H1 (cell line): ENCODE results near the gene GTPBP1. TPM values are rescaled to one million over a fixed set of nuclear protein-coding genes. Genes with fewer than 3 reads are reported as not detected.
A peak's percentile ranks its signal among the peaks of the same experiment; 100 is the strongest.

Source experiments
- CTCF ChIA-PET: fragments of 300-600 bp; sonication (Branson Sonifier 250); formaldehyde crosslinking; loops from one replicate; lab custom pipeline; 2021; ENCODE audit not compliant: partially characterized antibody; lab: Charles Lee
- POLR2A ChIA-PET: fragments of 300-600 bp; sonication (Branson Sonifier 250); formaldehyde crosslinking; loops from one replicate; lab custom pipeline; 2021; ENCODE audit warnings: inconsistent platforms; ENCODE audit not compliant: partially characterized antibody; lab: Charles Lee
- DNase-seq, 2 experiments: peaks; one replicate each; pipeline versions ENCODE4 v3.0.0 to v3.0.0-alpha.2; 2010 to 2022; ENCODE audit warnings: low spot score in 2 of 2, low read depth in 1 of 2, mixed read lengths in 1 of 2
- FAIRE-seq: peaks from 2 replicates; lab custom pipeline; 2011; peaks lifted over from hg19 to GRCh38; lab: Jason Lieb, UNC
- H2AFZ ChIP-seq: 2 replicates; pipeline ENCODE4 v1.8.1; 2012; ENCODE audit warnings: low read length, inconsistent platforms
- H2AK5ac ChIP-seq: 2 replicates; pipeline ENCODE4 v1.6.1; 2013; ENCODE audit warnings: low read depth, low read length
- H2BK120ac ChIP-seq: replicated peaks from 2 replicates; pipeline ENCODE3; 2013; ENCODE audit warnings: low read depth, low read length, inconsistent platforms
- H2BK12ac ChIP-seq: 2 replicates; pipeline ENCODE4 v1.6.1; 2013; ENCODE audit warnings: low read depth, low read length
- H2BK15ac ChIP-seq: 2 replicates; pipeline ENCODE4 v1.6.1; 2013; ENCODE audit warnings: low read length
- H2BK20ac ChIP-seq: 2 replicates; pipeline ENCODE4 v1.6.1; 2013; ENCODE audit warnings: low read length
- H2BK5ac ChIP-seq: 2 replicates; pipeline ENCODE4 v1.6.1; 2013; ENCODE audit warnings: low read depth, low read length
- H3K14ac ChIP-seq: 2 replicates; pipeline ENCODE4 v1.6.1; 2013; ENCODE audit warnings: inconsistent platforms; ENCODE audit not compliant: insufficient read length
- H3K18ac ChIP-seq: 2 replicates; pipeline ENCODE4 v1.6.1; 2013; ENCODE audit warnings: low read length; ENCODE audit errors: extremely low read depth
- H3K23ac ChIP-seq: 2 replicates; pipeline ENCODE4 v1.6.1; 2013; ENCODE audit warnings: inconsistent platforms; ENCODE audit not compliant: insufficient read length
- H3K23me2 ChIP-seq: 2 replicates; pipeline ENCODE4 v1.6.1; 2013; ENCODE audit warnings: low read depth, low read length
- H3K27ac ChIP-seq: 2 replicates; pipeline ENCODE4 v1.6.1; 2011; ENCODE audit warnings: low read depth, low read length, inconsistent platforms
- H3K27me3 ChIP-seq, 4 experiments: replicated peaks in 1 of 4; 1 replicate in 1 of 4; 2 replicates in 3 of 4; pipeline versions ENCODE4 v1.6.1 to v1.8.1; 2011 to 2013; ENCODE audit warnings: low read length in 3 of 4, mild to moderate bottlenecking in 3 of 4, inconsistent platforms in 2 of 4, mixed read lengths in 2 of 4, moderate library complexity in 1 of 4; ENCODE audit not compliant: control insufficient read depth in 3 of 4, insufficient read depth in 3 of 4; ENCODE audit errors: extremely low read depth in 1 of 4
- H3K36me3 ChIP-seq, 4 experiments: 2 replicates each; pipeline versions ENCODE4 v1.6.1 to v1.8.1; 2011 to 2013; ENCODE audit warnings: mild to moderate bottlenecking in 4 of 4, low read length in 3 of 4, moderate library complexity in 2 of 4, control low read depth in 1 of 4, inconsistent platforms in 1 of 4; ENCODE audit not compliant: insufficient read depth in 4 of 4, control insufficient read depth in 2 of 4
- H3K4ac ChIP-seq: replicated peaks from 2 replicates; pipeline ENCODE3; 2013; ENCODE audit warnings: low read length, low read depth, mixed read lengths, inconsistent platforms; ENCODE audit not compliant: insufficient read length
- H3K4me1 ChIP-seq, 4 experiments: replicated peaks in 1 of 4; 1 replicate in 1 of 4; 2 replicates in 3 of 4; pipeline versions ENCODE4 v1.6.1 to v1.8.1; 2011 to 2013; ENCODE audit warnings: low read length in 3 of 4, inconsistent platforms in 2 of 4, mixed read lengths in 1 of 4; ENCODE audit not compliant: insufficient read depth in 4 of 4, control insufficient read depth in 3 of 4
- H3K4me2 ChIP-seq, 2 experiments: 2 replicates each; pipeline versions ENCODE4 v1.6.1 to v1.8.1; 2011 to 2013; ENCODE audit warnings: low read depth in 2 of 2, low read length in 2 of 2, control low read depth in 1 of 2, inconsistent platforms in 1 of 2, mild to moderate bottlenecking in 1 of 2; ENCODE audit not compliant: insufficient read depth in 1 of 2
- H3K4me3 ChIP-seq, 4 experiments: fragments of 200-600, 300-600 bp in 1 of 4; sonication (generic), shearing (Covaris generic), sonication (Bioruptor Twin) in 1 of 4; 2 replicates each; pipeline versions ENCODE4 v1.5.1 to v1.8.1; 2011 to 2016; ENCODE audit warnings: low read length in 4 of 4, low read depth in 3 of 4, control low read depth in 2 of 4, inconsistent platforms in 2 of 4, mild to moderate bottlenecking in 2 of 4, mixed read lengths in 1 of 4, moderate library complexity in 1 of 4; ENCODE audit not compliant: insufficient read depth in 2 of 4; ENCODE audit errors: extremely low read depth in 1 of 4
- H3K56ac ChIP-seq: replicated peaks from 2 replicates; pipeline ENCODE3; 2013; ENCODE audit warnings: low read depth, mild to moderate bottlenecking, mixed read lengths, low read length, inconsistent platforms; ENCODE audit not compliant: insufficient read length
- H3K79me1 ChIP-seq: 2 replicates; pipeline ENCODE4 v1.6.1; 2013; ENCODE audit warnings: low read depth, low read length, control low read depth
- H3K79me2 ChIP-seq, 2 experiments: 2 replicates each; pipeline versions ENCODE4 v1.6.1 to v1.8.1; 2012 to 2013; ENCODE audit warnings: low read length in 2 of 2, mild to moderate bottlenecking in 2 of 2, inconsistent platforms in 1 of 2; ENCODE audit not compliant: insufficient read depth in 2 of 2, control insufficient read depth in 1 of 2
- H3K9ac ChIP-seq, 4 experiments: replicated peaks in 1 of 4; 1 replicate in 1 of 4; 2 replicates in 3 of 4; pipeline versions ENCODE4 v1.6.1 to v1.8.1; 2011 to 2013; ENCODE audit warnings: low read depth in 3 of 4, low read length in 3 of 4, control low read depth in 2 of 4, mild to moderate bottlenecking in 2 of 4, moderate library complexity in 2 of 4, inconsistent platforms in 1 of 4; ENCODE audit errors: extremely low read depth in 1 of 4
- H3K9me3 ChIP-seq, 2 experiments: 2 replicates each; pipeline versions ENCODE4 v1.6.1 to v1.8.1; 2012 to 2013; ENCODE audit warnings: mild to moderate bottlenecking in 2 of 2, moderate library complexity in 2 of 2, control low read depth in 1 of 2, inconsistent platforms in 1 of 2, low read depth in 1 of 2, low read length in 1 of 2, mixed read lengths in 1 of 2; ENCODE audit not compliant: insufficient read depth in 2 of 2
- H4K20me1 ChIP-seq, 2 experiments: replicated peaks in 1 of 2; 2 replicates each; pipeline versions ENCODE3 to v1.8.1; 2011 to 2013; ENCODE audit warnings: inconsistent platforms in 2 of 2, low read length in 2 of 2, mild to moderate bottlenecking in 1 of 2; ENCODE audit not compliant: insufficient read depth in 2 of 2, control insufficient read depth in 1 of 2
- H4K5ac ChIP-seq: 2 replicates; pipeline ENCODE4 v1.6.1; 2013; ENCODE audit warnings: low read length, low read depth, mixed read lengths, inconsistent platforms; ENCODE audit not compliant: insufficient read length
- H4K8ac ChIP-seq: 2 replicates; pipeline ENCODE4 v1.8.0; 2013; ENCODE audit warnings: mild to moderate bottlenecking, moderate library complexity, low read length, inconsistent platforms; ENCODE audit not compliant: insufficient read depth; ENCODE audit errors: extremely low read depth
- H4K91ac ChIP-seq: replicated peaks from 2 replicates; pipeline ENCODE3; 2013; ENCODE audit warnings: low read length, mixed read lengths, inconsistent platforms; ENCODE audit not compliant: insufficient read length
- BACH1 ChIP-seq: IDR thresholded peaks from 2 replicates; pipeline ENCODE4 v1.6.1; 2012; ENCODE audit warnings: low read length, improper control_type of control experiment
- CEBPB ChIP-seq: IDR thresholded peaks from 2 replicates; pipeline ENCODE4 v1.6.1; 2012; ENCODE audit warnings: low read depth, low read length
- CREB1 ChIP-seq: IDR thresholded peaks from 2 replicates; pipeline ENCODE4 v1.6.1; 2012; ENCODE audit warnings: inconsistent platforms
- EZH2 ChIP-seq: fragments of 200-600 bp; sonication (generic); IDR thresholded peaks from 2 replicates; pipeline ENCODE4 v1.7.1; 2012; ENCODE audit warnings: low read depth, mild to moderate bottlenecking, moderate library complexity, low read length, inconsistent platforms; ENCODE audit not compliant: severe bottlenecking
- HDAC2 ChIP-seq, 2 experiments: fragments of 300-600 bp in 1 of 2; sonication (generic) in 1 of 2; IDR thresholded peaks; 2 replicates each; pipeline ENCODE4 v1.6.1; 2011 to 2012; ENCODE audit warnings: low read depth in 2 of 2, low read length in 2 of 2, mild to moderate bottlenecking in 2 of 2, moderate library complexity in 2 of 2, borderline replicate concordance in 1 of 2, inconsistent platforms in 1 of 2
- KDM4A ChIP-seq: IDR thresholded peaks from one replicate; pipeline ENCODE4 v1.7.1; 2012; ENCODE audit warnings: low read depth, mild to moderate bottlenecking, moderate library complexity, low read length, inconsistent platforms; ENCODE audit not compliant: severe bottlenecking
- SAP30 ChIP-seq: fragments of 300-600 bp; sonication (generic); IDR thresholded peaks from 2 replicates; pipeline ENCODE4 v1.7.1; 2012; ENCODE audit warnings: low read length, moderate library complexity, mild to moderate bottlenecking, inconsistent platforms; ENCODE audit not compliant: insufficient read depth, insufficient replicate concordance
- SIN3A ChIP-seq, 2 experiments: IDR thresholded peaks in 1 of 2; conservative IDR thresholded peaks in 1 of 2; 2 replicates each; pipeline ENCODE4 v1.6.1; 2011 to 2012; ENCODE audit warnings: low read length in 2 of 2, improper control_type of control experiment in 1 of 2, low read depth in 1 of 2, mild to moderate bottlenecking in 1 of 2
- SP1 ChIP-seq: IDR thresholded peaks from 2 replicates; pipeline ENCODE4 v1.6.1; 2011; ENCODE audit warnings: low read depth, low read length
- SUZ12 ChIP-seq: fragments of 200-600 bp; sonication (generic); IDR thresholded peaks from 2 replicates; pipeline ENCODE4 v1.6.1; 2012; ENCODE audit warnings: mild to moderate bottlenecking, inconsistent platforms, low read length, moderate library complexity, mixed read lengths
- YY1 ChIP-seq: IDR thresholded peaks from 2 replicates; pipeline ENCODE4 v1.6.1; 2011; ENCODE audit warnings: low read depth, mild to moderate bottlenecking, low read length
- WGBS, 2 experiments: shearing (Covaris generic) in 1 of 2; methylation state at CpG; one replicate each; pipeline versions ENCODE4 v1.1.6 to v1.1.7; 2013 to 2015; ENCODE audit warnings: low lambda C conversion rate in 2 of 2, mixed read lengths in 2 of 2, inconsistent platforms in 1 of 2, low coverage in 1 of 2, missing lambda C conversion rate in 1 of 2; ENCODE audit not compliant: insufficient replicate concordance in 2 of 2, insufficient coverage in 1 of 2, insufficient read length in 1 of 2; ENCODE audit errors: extremely low coverage in 1 of 2, missing lambda C conversion rate in 1 of 2; 5-methylcytosine and 5-hydroxymethylcytosine counted together
- polyA plus RNA-seq, 7 experiments: library from polyadenylated mRNA; depleted of rRNA in 3 of 7; stranded (reverse) in 5 of 7; unstranded in 2 of 7; fragments of >200 nt in 5 of 7; fragments of 200-250 nt in 2 of 7; gene quantifications; 1 replicate in 5 of 7; 2 replicates in 1 of 7; 4 replicates in 1 of 7; pipeline versions ENCODE4 v1.2.1 to v1.2.3, GENCODE V29; 2011 to 2013; ENCODE audit warnings: missing spikeins in 2 of 7, mixed read lengths in 2 of 7
- total RNA-seq: library from RNA; stranded (reverse); fragmentation: NEBNext Ultra II Directional; extraction: Animal tissue kit (Norgen Biotek cat#: 25700); gene quantifications from 2 replicates; pipeline ENCODE4 v1.2.1, GENCODE V29; 2021

GTPBP1 gene
- total and polyA plus RNA-seq, 2 of the 8 experiments (the other 6 are each of a cell fraction or from before 2014, with no cell fraction given), result 53.1 to 91.8 TPM

DNA sequence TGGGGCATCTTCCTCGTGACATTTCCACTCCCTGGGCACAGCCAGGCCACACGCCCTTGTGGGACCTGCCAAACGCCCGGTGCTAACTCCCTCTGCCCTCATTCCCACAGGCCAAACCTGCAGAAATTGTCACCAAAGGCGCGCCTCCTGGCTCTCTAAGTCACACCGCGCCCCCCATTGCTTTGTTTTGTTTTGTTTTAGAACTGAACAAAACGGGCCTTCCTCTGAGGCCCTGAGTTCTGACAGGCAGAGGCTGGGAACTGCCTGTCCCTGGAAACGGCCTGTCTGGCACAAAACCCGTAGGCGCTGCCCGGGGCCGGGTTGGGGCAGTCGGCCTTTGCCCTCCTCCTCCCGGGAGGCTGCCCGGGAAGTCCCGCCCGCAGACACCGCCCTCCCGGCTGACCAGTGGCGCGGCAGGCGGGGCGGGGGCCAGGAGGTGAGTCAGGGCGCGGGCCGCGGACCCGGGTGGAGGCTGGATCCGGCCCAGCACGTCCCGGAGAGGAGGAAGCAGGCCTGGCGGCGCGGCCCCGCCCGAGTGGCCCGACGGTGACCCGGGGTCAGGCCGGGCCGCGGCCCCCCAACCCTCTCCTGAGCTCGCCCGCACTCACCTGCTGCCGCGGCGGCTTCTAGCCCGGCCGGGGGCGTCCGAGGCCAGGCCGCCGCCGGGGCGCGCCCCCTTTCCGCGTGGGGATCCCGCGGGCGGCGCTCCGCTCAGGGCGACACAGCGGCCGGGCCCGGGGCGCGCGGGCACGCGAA, 49.6 kb downstream of the GTPBP1 start:
- Histone ChIP-seq H3K9me3 (no peaks in the 10 kb centered on the region), H2BK15ac (no peak overlapping the region), H4K20me1 (no peaks in the 10 kb centered on the region), H3K4me3 (peak overlapping the region; percentile 57 to 81 (median 60)), H2BK12ac (no peak overlapping the region), H3K14ac (no peak overlapping the region), H4K8ac (0 out of 2 replicates have a peak overlapping the region, but pooled peaks have one; percentile 35), H3K23ac (no peak overlapping the region), H3K79me2 (no peaks in the 10 kb centered on the region), H2BK20ac (no peak overlapping the region), H3K27me3 (peaks cover 0 to 7% (median 5%) of the 10 kb centered on the region in 4 experiments; a peak in 5 of 7 replicates), H4K91ac (no peak overlapping the region), H3K23me2 (peaks cover 17% of the 10 kb centered on the region; the same call in 1 of the 2 replicates), H3K4me2 (peak overlapping the region; percentile 80 to 88), H3K27ac (no peak overlapping the region), H4K5ac (no peak overlapping the region), H3K56ac (no peak overlapping the region), H2BK120ac (no peak overlapping the region), H3K79me1 (no peaks in the 10 kb centered on the region), H2AK5ac (no peak overlapping the region), H3K18ac (no peak overlapping the region), H3K36me3 (no peaks in the 10 kb centered on the region), H2BK5ac (no peak overlapping the region), H2AFZ (no peak overlapping the region), H3K9ac (peak overlapping the region in 2 of 4 experiments; percentile 15 to 74; a peak in 3 of 7 replicates), H3K4ac (no peak overlapping the region), H3K4me1 (peaks cover 2 to 12% (median 8%) of the 10 kb centered on the region in 4 experiments)
- 3% methylated on average over 34 of the region's 74 CpGs; no CpG with 5 or more reads in 1 of the 2 experiments for WGBS, 2 experiments
- FAIRE-seq (no peak), DNase-seq (peak in 1 of 2 experiments; percentile 77)
- ChIA-PET CTCF (interaction anchor here (1.4 to 6.0 kb wide), 3 partner anchors 14 to 22 kb away, joined by 3 to 44 read pairs (median 9); no protein-coding TSS in a partner anchor), POLR2A (interaction anchor here (0.7 to 10.3 kb wide), 6 partner anchors 9 to 50 kb away, joined by 3 to 112 read pairs (median 10); partner anchors contain the start of gene GTPBP1)
- TF ChIP-seq SP1, result no peak
- TF ChIP-seq SIN3A (conservative IDR thresholded peaks at IDR 0.05 in 1 of 2, IDR thresholded peaks at IDR 0.05 in 1 of 2; ENCODE audit: low read depth in 1 of 2, low read length in 2 of 2), result peak; percentile 35 to 49; a peak in 1 of 4 replicates
- peak; percentile 17 for TF ChIP-seq KDM4A
- TF ChIP-seq CEBPB, result no peak
- no peak for TF ChIP-seq BACH1
- no peak for TF ChIP-seq YY1
- TF ChIP-seq SUZ12, result peak; percentile 18; the same call in 1 of the 2 replicates
- no peak for TF ChIP-seq CREB1
- peak; percentile 19 for TF ChIP-seq EZH2
- 0 out of 4 replicates have a peak, but pooled peaks of 1 of the 2 experiments have one; percentile 35 for TF ChIP-seq HDAC2 (IDR thresholded peaks at IDR 0.05; ENCODE audit: borderline replicate concordance in 1 of 2, low read depth in 2 of 2, low read length in 2 of 2)
- peak; percentile 54 for TF ChIP-seq SAP30
